Measurements from ENCODE around the gene RGS19. TPM values are rescaled to one million over a fixed set of nuclear protein-coding genes. Genes with fewer than 3 reads are reported as not detected.

RGS19 gene
- total RNA-seq, 1 experiment from 2014 or later = 32.0 TPM

- BruUV-seq (replicated peaks) = no TSS peak
- H3K27me3 ChIP-seq (ENCODE audit: control insufficient read depth, insufficient read depth, low read length) = no peaks in the 10 kb centered on the region
Observed at GRCh38 chr20:64047968-64048401, 31.3 kb downstream of the RGS19 start.

GRCh38 chr20:64047046-64047389 is 32.3 kb downstream of the RGS19 start:
- CTCF ChIA-PET = interaction anchor here (0.7 to 1.6 kb wide), 2 partner anchors 9 kb away, joined by 4 to 6 read pairs; no protein-coding TSS in a partner anchor
- Histone ChIP-seq H3K36me3 (ENCODE audit: control insufficient read depth, insufficient read depth, low read length) (no peaks in the 10 kb centered on the region), H3K4me3 (ENCODE audit: low read depth in 2 of 2, low read length in 2 of 2) (no peak overlapping the region), H3K27me3 (ENCODE audit: control insufficient read depth, insufficient read depth, low read length) (no peaks in the 10 kb centered on the region), H3K4me1 (ENCODE audit: control insufficient read depth, insufficient read depth, low read length) (peaks cover 54% of the 10 kb centered on the region), H3K9me3 (ENCODE audit: control insufficient read depth, insufficient read depth, low read depth, low read length) (no peaks in the 10 kb centered on the region), H3K27ac (ENCODE audit: low read length) (no peak overlapping the region)
- BruUV-seq (replicated peaks) = no TSS peak
- ATAC-seq (no peak), DNase-seq (ENCODE audit: low read depth, low spot score) (no peak)
- TF ChIP-seq CTCF (IDR thresholded peaks at IDR 0.05) = no peak
- TF ChIP-seq REST (IDR thresholded peaks at IDR 0.05; ENCODE audit: insufficient read depth in 1 of 2, low read depth in 2 of 2, low read length in 1 of 2) = no peak
- no peak for TF ChIP-seq SIN3A (IDR thresholded peaks at IDR 0.05; ENCODE audit: borderline replicate concordance, insufficient read depth, low read depth, low read length)
- TF ChIP-seq POLR2AphosphoS5 (IDR thresholded peaks at IDR 0.05; ENCODE audit: low read depth, low read length) = no peak
- TF ChIP-seq TCF7L2 (IDR thresholded peaks at IDR 0.05; ENCODE audit: low read depth, low read length) = no peak
- intact Hi-C loops (cut with micrococcal nuclease; ENCODE audit: unreplicated experiment) (no loop called here), in situ Hi-C loops (cut with HindIII; ENCODE audit: low pct_unique_long_range_greater_than_20kb, low sequenced_read_pairs) (no loop called here)
- POLR2A ChIA-PET = no interaction called here

More at GRCh38 chr20:64047968-64048401, 31.3 kb downstream of the RGS19 start:
- 0 out of 2 replicates have a peak overlapping the region, but pooled peaks have one; percentile 29 for H3K27ac ChIP-seq (ENCODE audit: low read length)
- no peaks in the 10 kb centered on the region for H3K36me3 ChIP-seq (ENCODE audit: control insufficient read depth, insufficient read depth, low read length)
- peak overlapping the region; percentile 29 to 33; a peak in 3 of 4 replicates for H3K4me3 ChIP-seq (ENCODE audit: low read depth in 2 of 2, low read length in 2 of 2)
- in situ Hi-C loops (cut with HindIII; ENCODE audit: low pct_unique_long_range_greater_than_20kb, low sequenced_read_pairs) (no loop called here), intact Hi-C loops (cut with micrococcal nuclease; ENCODE audit: unreplicated experiment) (no loop called here)
- ATAC-seq (no peak), DNase-seq (ENCODE audit: low read depth, low spot score) (no peak)
- H3K9me3 ChIP-seq (ENCODE audit: control insufficient read depth, insufficient read depth, low read depth, low read length) = no peaks in the 10 kb centered on the region
- TF ChIP-seq POLR2AphosphoS5 (IDR thresholded peaks at IDR 0.05; ENCODE audit: low read depth, low read length) = no peak
- no peak for TF ChIP-seq TCF7L2 (IDR thresholded peaks at IDR 0.05; ENCODE audit: low read depth, low read length)
- TF ChIP-seq CTCF (IDR thresholded peaks at IDR 0.05) = no peak
- TF ChIP-seq SIN3A (IDR thresholded peaks at IDR 0.05; ENCODE audit: borderline replicate concordance, insufficient read depth, low read depth, low read length) = no peak
- TF ChIP-seq REST (IDR thresholded peaks at IDR 0.05; ENCODE audit: insufficient read depth in 1 of 2, low read depth in 2 of 2, low read length in 1 of 2) = no peak
- POLR2A ChIA-PET = no interaction called here
- CTCF ChIA-PET = interaction anchor here (1.6 kb wide), 1 partner anchor 10 kb away, joined by 4 read pairs; no protein-coding TSS in a partner anchor
- H3K4me1 ChIP-seq (ENCODE audit: control insufficient read depth, insufficient read depth, low read length) = peaks cover 53% of the 10 kb centered on the region

Data from Panc1 (cell line).